Hepatocyte (in vitro differentiated cells): ENCODE results near the gene RASSF1. TPM values are rescaled to one million over a fixed set of nuclear protein-coding genes. Genes with fewer than 3 reads are reported as not detected.
A peak's percentile ranks its signal among the peaks of the same experiment; 100 is the strongest.

ENCODE experiments used
- DNase-seq: peaks from one replicate; pipeline ENCODE4 v3.0.0-alpha.2; 2016; ENCODE audit warnings: low spot score
- H2AFZ ChIP-seq: fragments of 200-600 bp; sonication (generic); 2 replicates; pipeline ENCODE4 v1.6.0; 2016; ENCODE audit warnings: antibody characterized with exemption, mild to moderate bottlenecking
- H3K27ac ChIP-seq: fragments of 200-600 bp; sonication (generic); 2 replicates; pipeline ENCODE4 v1.5.1; 2016; ENCODE audit warnings: mild to moderate bottlenecking
- H3K27me3 ChIP-seq: fragments of 200-600 bp; sonication (generic); 2 replicates; pipeline ENCODE4 v1.6.1; 2016
- H3K36me3 ChIP-seq: fragments of 200-600 bp; sonication (generic); replicated peaks from 2 replicates; pipeline ENCODE4 v1.5.1; 2016; ENCODE audit warnings: low read depth; ENCODE audit not compliant: insufficient read depth
- H3K4me1 ChIP-seq: fragments of 200-600 bp; sonication (generic); 2 replicates; pipeline ENCODE4 v1.5.1; 2016; ENCODE audit warnings: mild to moderate bottlenecking, moderate library complexity; ENCODE audit not compliant: insufficient read depth
- H3K4me2 ChIP-seq: fragments of 200-600 bp; sonication (generic); 2 replicates; pipeline ENCODE4 v1.6.0; 2016
- H3K4me3 ChIP-seq: fragments of 200-600 bp; sonication (generic); 2 replicates; pipeline ENCODE4 v1.5.1; 2016; ENCODE audit warnings: mild to moderate bottlenecking
- H3K79me2 ChIP-seq: fragments of 200-600 bp; sonication (generic); 2 replicates; pipeline ENCODE4 v1.6.0; 2017; ENCODE audit warnings: mild to moderate bottlenecking
- H3K9me2 ChIP-seq: fragments of 200-600 bp; sonication (generic); replicated peaks from 2 replicates; pipeline ENCODE4 v1.6.0; 2017; ENCODE audit warnings: mild to moderate bottlenecking; ENCODE audit not compliant: insufficient read depth
- H3K9me3 ChIP-seq: fragments of 200-600 bp; sonication (generic); 2 replicates; pipeline ENCODE4 v1.5.1; 2016; ENCODE audit warnings: low read depth, mild to moderate bottlenecking
- H4K20me1 ChIP-seq: fragments of 200-600 bp; sonication (generic); 2 replicates; pipeline ENCODE4 v1.6.0; 2016; ENCODE audit warnings: mild to moderate bottlenecking; ENCODE audit not compliant: insufficient read depth, poor library complexity, severe bottlenecking
- CTCF ChIP-seq: fragments of 200-600 bp; sonication (generic); IDR thresholded peaks from 2 replicates; pipeline ENCODE4 v1.5.1; 2016; ENCODE audit warnings: antibody characterized with exemption, mild to moderate bottlenecking; ENCODE audit not compliant: poor library complexity
- EZH2 ChIP-seq: fragments of 200-600 bp; sonication (generic); IDR thresholded peaks from 2 replicates; pipeline ENCODE4 v1.6.1; 2016; ENCODE audit warnings: antibody characterized with exemption, mild to moderate bottlenecking, borderline replicate concordance
- EZH2phosphoT487 ChIP-seq: fragments of 200-600 bp; sonication (generic); IDR thresholded peaks from one replicate; pipeline ENCODE4 v1.6.1; 2018; ENCODE audit warnings: antibody characterized with exemption, mild to moderate bottlenecking, low read depth, moderate library complexity; ENCODE audit not compliant: unreplicated experiment, severe bottlenecking
- WGBS: methylation state at CpG from one replicate; pipeline ENCODE4 v1.1.6; 2016; ENCODE audit warnings: low lambda C conversion rate; ENCODE audit errors: missing lambda C conversion rate; 5-methylcytosine and 5-hydroxymethylcytosine counted together
- polyA plus RNA-seq: library from polyadenylated mRNA; unstranded; fragments of >200 nt; fragmentation: Nextera tagmentation; extraction: Ambion mirVana; gene quantifications from 2 replicates; pipeline ENCODE4 v1.2.1, GENCODE V29; 2016
- total RNA-seq: library from RNA; depleted of rRNA; stranded (reverse); fragments of >200 nt; gene quantifications from 2 replicates; pipeline ENCODE4 v1.2.3, GENCODE V29; 2014

Gene RASSF1
- total and polyA plus RNA-seq, 2 experiments from 2014 or later: 11.3 to 22.9 TPM

- TF ChIP-seq CTCF: no peak
- TF ChIP-seq EZH2: no peak
- no peak for TF ChIP-seq EZH2phosphoT487
- no peaks in the 10 kb centered on the region for H4K20me1 ChIP-seq
- H3K4me2 ChIP-seq: no peak overlapping the region
- no peaks in the 10 kb centered on the region for H3K9me2 ChIP-seq
- no peaks in the 10 kb centered on the region for H3K9me3 ChIP-seq
- H2AFZ ChIP-seq: no peak overlapping the region
- H3K36me3 ChIP-seq: no peaks in the 10 kb centered on the region
- H3K27me3 ChIP-seq: no peaks in the 10 kb centered on the region
- no peak overlapping the region for H3K4me3 ChIP-seq
- peaks cover 7% of the 10 kb centered on the region for H3K79me2 ChIP-seq
- H3K4me1 ChIP-seq: peaks cover 10% of the 10 kb centered on the region
- H3K27ac ChIP-seq: no peak overlapping the region
- DNase-seq: no peak
Observed at GRCh38 chr3:50304601-50305000, 36.0 kb downstream of the RASSF1 start.

GRCh38 chr3:50303013-50303815 is 37.4 kb downstream of the RASSF1 start, which contains the start of gene HYAL1:
Gene HYAL1, minus strand, starts transcription at chr3:50303574. Its CDS starts 618 bp downstream, at chr3:50302956.
- DNase-seq: peak; percentile 66
- Histone ChIP-seq H3K4me3 (no peak within 1 kb of the TSS), H2AFZ (no peak within 1 kb of the TSS), H4K20me1 (no peaks in the 10 kb centered on the region), H3K9me2 (no peaks in the 10 kb centered on the region), H3K4me1 (peaks cover 15% of the 10 kb centered on the region), H3K36me3 (no peaks in the 10 kb centered on the region), H3K79me2 (peaks cover 11% of the 10 kb centered on the region), H3K27me3 (no peaks in the 10 kb centered on the region), H3K4me2 (peak within 1 kb of the TSS; percentile 36), H3K9me3 (no peaks in the 10 kb centered on the region), H3K27ac (peak within 1 kb of the TSS; percentile 73)
- WGBS: 64% methylated on average over 14 of the region's 14 CpGs
- TF ChIP-seq EZH2 (no peak), CTCF (peak; percentile 18), EZH2phosphoT487 (no peak)

GRCh38 chr3:50302095-50303012 is 38.3 kb downstream of the RASSF1 start:
- Histone ChIP-seq H3K9me3 (no peaks in the 10 kb centered on the region), H3K27me3 (no peaks in the 10 kb centered on the region), H3K9me2 (no peaks in the 10 kb centered on the region), H3K79me2 (peaks cover 11% of the 10 kb centered on the region), H4K20me1 (no peaks in the 10 kb centered on the region), H3K4me1 (peaks cover 17% of the 10 kb centered on the region), H3K4me2 (peak overlapping the region; percentile 36), H3K27ac (peak overlapping the region; percentile 73), H2AFZ (no peak overlapping the region), H3K4me3 (no peak overlapping the region), H3K36me3 (no peaks in the 10 kb centered on the region)
- no peak for DNase-seq
- TF ChIP-seq EZH2phosphoT487 (no peak), CTCF (no peak), EZH2 (no peak)
- WGBS: 89% methylated on average over 32 of the region's 32 CpGs
